Prostate gland (tissue), 2 donors: ENCODE results near the gene AFM. TPM values are rescaled to one million over a fixed set of nuclear protein-coding genes. Genes with fewer than 3 reads are reported as not detected.

Experiments
- DNase-seq: peaks from one replicate; pipeline ENCODE4 v3.0.0-alpha.2; 2019; ENCODE audit warnings: low spot score
- H3K27ac ChIP-seq, 2 donors: fragments of 200-600 bp; sonication (generic); 2 replicates each; pipeline ENCODE4 v1.5.1; 2017 to 2019
- H3K27me3 ChIP-seq: fragments of 200-600 bp; sonication (generic); replicated peaks from 2 replicates; pipeline ENCODE4 v1.5.1; 2019; ENCODE audit not compliant: insufficient read depth
- H3K36me3 ChIP-seq, 2 donors: fragments of 200-600 bp; sonication (generic); 1 replicate in 1 of 2; 2 replicates in 1 of 2; pipeline versions ENCODE4 v1.5.1 to v1.8.1; 2017 to 2019
- H3K4me1 ChIP-seq: fragments of 200-600 bp; sonication (generic); replicated peaks from 2 replicates; pipeline ENCODE4 v1.5.1; 2019
- H3K4me3 ChIP-seq, 2 donors: fragments of 200-600 bp; sonication (generic); 2 replicates each; pipeline ENCODE4 v1.5.1; 2017 to 2019
- H3K9me3 ChIP-seq: fragments of 200-600 bp; sonication (generic); 2 replicates; pipeline ENCODE4 v1.5.1; 2017
- CTCF ChIP-seq, 4 experiments: fragments of 200-600 bp in 2 of 4; fragments of 450-650 bp in 2 of 4; sonication (generic) in 2 of 4; IDR thresholded peaks; 1 replicate in 3 of 4; 2 replicates in 1 of 4; pipeline ENCODE4 v1.5.1; 2016 to 2019; ENCODE audit warnings: antibody characterized with exemption in 4 of 4, mild to moderate bottlenecking in 2 of 4, moderate library complexity in 2 of 4
- POLR2A ChIP-seq: fragments of 450-650 bp; IDR thresholded peaks from one replicate; pipeline ENCODE4 v1.6.1; 2016; ENCODE audit warnings: antibody characterized with exemption, mild to moderate bottlenecking
- POLR2AphosphoS5 ChIP-seq: sonication (generic); formaldehyde crosslinking; IDR thresholded peaks from one replicate; pipeline ENCODE4 v1.6.1; 2017; ENCODE audit warnings: antibody characterized with exemption
- WGBS: methylation state at CpG from one replicate; pipeline ENCODE4 v1.1.5; 2018; 5-methylcytosine and 5-hydroxymethylcytosine counted together
- intact Hi-C: fragments of 100-400 bp; cut with DNase I; formaldehyde crosslinking; loops from one replicate; pipeline ENCODE4 v1.14.2; 2022
- total RNA-seq, 2 donors: library from RNA; depleted of rRNA; stranded (reverse); fragments of >200 nt; gene quantifications; one replicate each; pipeline ENCODE4 v1.1.0, GENCODE V29; 2016

Gene AFM
- total RNA-seq, 2 donors from 2014 or later: not detected

- Histone ChIP-seq H3K9me3 (no peaks in the 10 kb centered on the region), H3K36me3 (no peaks in the 10 kb centered on the region), H3K27me3 (no peaks in the 10 kb centered on the region), H3K4me3 (no peak overlapping the region), H3K27ac (no peak overlapping the region), H3K4me1 (no peaks in the 10 kb centered on the region)
- DNase-seq: no peak
- intact Hi-C loops: no loop called here
- TF ChIP-seq CTCF (IDR thresholded peaks at IDR 0.05): no peak
- TF ChIP-seq POLR2AphosphoS5: no peak
- TF ChIP-seq POLR2A: no peak
- WGBS: 87% methylated on average over 7 of the region's 7 CpGs
Measured at GRCh38 chr4:73445383-73446335, 35.9 kb upstream of the AFM start.

GRCh38 chr4:73446336-73446938, 35.1 kb upstream of the AFM start:
- H3K27me3 ChIP-seq: no peaks in the 10 kb centered on the region
- intact Hi-C loops: no loop called here
- WGBS: 29% methylated on average over 4 of the region's 4 CpGs
- peak; percentile 8 for DNase-seq
- H3K27ac ChIP-seq: no peak overlapping the region
- no peaks in the 10 kb centered on the region for H3K4me1 ChIP-seq
- H3K4me3 ChIP-seq: no peak overlapping the region
- H3K9me3 ChIP-seq: no peaks in the 10 kb centered on the region
- H3K36me3 ChIP-seq: no peaks in the 10 kb centered on the region
- no peak for TF ChIP-seq POLR2AphosphoS5
- peak; percentile 16 to 71 (median 58) for TF ChIP-seq CTCF (IDR thresholded peaks at IDR 0.05)
- TF ChIP-seq POLR2A: no peak

- DNase-seq: no peak
- Histone ChIP-seq H3K27ac (no peak overlapping the region), H3K4me3 (no peak overlapping the region), H3K9me3 (no peaks in the 10 kb centered on the region), H3K4me1 (no peaks in the 10 kb centered on the region), H3K27me3 (no peaks in the 10 kb centered on the region), H3K36me3 (no peaks in the 10 kb centered on the region)
- no peak for TF ChIP-seq POLR2AphosphoS5
- TF ChIP-seq CTCF (IDR thresholded peaks at IDR 0.05): no peak
- no peak for TF ChIP-seq POLR2A
- intact Hi-C loops: no loop called here
- 66% methylated on average over 4 of the region's 4 CpGs for WGBS
Measured at GRCh38 chr4:73447671-73448070, 33.9 kb upstream of the AFM start.

- WGBS: 84% methylated on average over 4 of the region's 4 CpGs
- intact Hi-C loops: no loop called here
- TF ChIP-seq POLR2A: no peak
- TF ChIP-seq CTCF (IDR thresholded peaks at IDR 0.05): no peak
- no peak for TF ChIP-seq POLR2AphosphoS5
Measured at GRCh38 chr4:73448448-73449203, 32.9 kb upstream of the AFM start.

More at GRCh38 chr4:73448448-73449203, 32.9 kb upstream of the AFM start:
- DNase-seq: no peak
- H3K36me3 ChIP-seq: no peaks in the 10 kb centered on the region
- no peak overlapping the region for H3K4me3 ChIP-seq
- no peaks in the 10 kb centered on the region for H3K9me3 ChIP-seq
- no peaks in the 10 kb centered on the region for H3K27me3 ChIP-seq
- no peak overlapping the region for H3K27ac ChIP-seq
- H3K4me1 ChIP-seq: no peaks in the 10 kb centered on the region
